Measurements from ENCODE around the gene RASL11B. TPM values are rescaled to one million over a fixed set of nuclear protein-coding genes. Genes with fewer than 3 reads are reported as not detected.

RASL11B gene
- total and polyA plus RNA-seq, 9 of the 15 experiments (the other 6 are each of a cell fraction or from before 2014, with no cell fraction given): 0.24 to 1.5 (median 0.53) TPM

DNA sequence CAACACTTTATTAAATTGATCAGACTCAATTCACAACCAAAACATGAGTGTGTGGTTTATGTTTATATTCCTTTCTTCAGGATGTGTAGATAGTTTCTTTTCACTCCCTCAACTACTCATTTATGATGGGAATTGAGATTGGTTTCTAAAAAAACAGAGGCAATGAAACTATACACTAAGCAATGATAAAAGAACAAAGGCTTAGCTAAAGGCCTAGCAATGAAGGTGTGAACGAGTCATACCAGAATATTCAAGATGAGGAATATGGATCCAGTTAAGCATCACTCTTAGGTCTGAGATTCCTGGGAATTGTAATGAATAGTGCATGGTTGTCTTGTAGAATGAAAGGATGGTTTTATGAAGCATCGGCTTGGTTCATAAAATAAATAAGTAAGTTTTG, 17.5 kb upstream of the RASL11B start:
- Histone ChIP-seq H3K9me3 (replicated peaks; ENCODE audit: control insufficient read depth, insufficient read depth, low read depth, low read length) (no peaks in the 10 kb centered on the region), H3K36me3 (ENCODE audit: control insufficient read depth, insufficient read depth, low read length) (no peaks in the 10 kb centered on the region), H2AFZ (ENCODE audit: low read depth, low read length) (no peak overlapping the region), H3K9ac (ENCODE audit: insufficient read depth in 1 of 2, low read depth in 2 of 2, low read length in 2 of 2) (no peak overlapping the region), H3K4me1 (replicated peaks in 1 of 2; ENCODE audit: control insufficient read depth in 2 of 2, insufficient read depth in 2 of 2, low read length in 2 of 2) (no peaks in the 10 kb centered on the region; a peak in 1 of 5 replicates), H4K20me1 (replicated peaks; ENCODE audit: control insufficient read depth, insufficient read depth, low read length) (no peaks in the 10 kb centered on the region), H3K9me1 (ENCODE audit: control insufficient read depth, insufficient read depth, low read length) (no peaks in the 10 kb centered on the region), H3K4me2 (ENCODE audit: insufficient read depth, low read length) (no peak overlapping the region), H3K79me2 (ENCODE audit: control insufficient read depth, insufficient read depth, low read length) (no peaks in the 10 kb centered on the region), H3K27ac (ENCODE audit: extremely low read depth, low read depth, low read length) (no peak overlapping the region), H3K27me3 (ENCODE audit: control insufficient read depth in 2 of 2, insufficient read depth in 2 of 2, low read length in 2 of 2) (peaks cover 4 to 28% of the 10 kb centered on the region in 2 experiments; a peak in 3 of 5 replicates), H3K4me3 (no peak overlapping the region)
- CTCF ChIA-PET (ENCODE audit: low intra/inter-chr PET ratio): no interaction called here
- ATAC-seq (no peak), DNase-seq (ENCODE audit: extremely low read depth in 1 of 4, low spot score in 3 of 4) (no peak), FAIRE-seq (no peak)
- POLR2A ChIA-PET: interaction anchor here (1.2 kb wide), 1 partner anchor 10 kb away, joined by 4 read pairs; no protein-coding TSS in a partner anchor
- intact Hi-C loops (cut with micrococcal nuclease): no loop called here
- 8% methylated on average over 2 of the region's 2 CpGs for WGBS (ENCODE audit: insufficient coverage, low coverage, missing lambda C conversion rate)
- TF ChIP-seq CHCHD3 (CRISPR knock-in tag; IDR thresholded peaks at IDR 0.05) (no peak), ZNF584 (CRISPR knock-in tag; IDR thresholded peaks at IDR 0.05; ENCODE audit: low read depth) (no peak), NFXL1 (CRISPR knock-in tag; IDR thresholded peaks at IDR 0.05) (no peak), NFIX (CRISPR knock-in tag; IDR thresholded peaks at IDR 0.05; ENCODE audit: low read depth) (no peak)
- TF ChIP-seq, protein P1, sequence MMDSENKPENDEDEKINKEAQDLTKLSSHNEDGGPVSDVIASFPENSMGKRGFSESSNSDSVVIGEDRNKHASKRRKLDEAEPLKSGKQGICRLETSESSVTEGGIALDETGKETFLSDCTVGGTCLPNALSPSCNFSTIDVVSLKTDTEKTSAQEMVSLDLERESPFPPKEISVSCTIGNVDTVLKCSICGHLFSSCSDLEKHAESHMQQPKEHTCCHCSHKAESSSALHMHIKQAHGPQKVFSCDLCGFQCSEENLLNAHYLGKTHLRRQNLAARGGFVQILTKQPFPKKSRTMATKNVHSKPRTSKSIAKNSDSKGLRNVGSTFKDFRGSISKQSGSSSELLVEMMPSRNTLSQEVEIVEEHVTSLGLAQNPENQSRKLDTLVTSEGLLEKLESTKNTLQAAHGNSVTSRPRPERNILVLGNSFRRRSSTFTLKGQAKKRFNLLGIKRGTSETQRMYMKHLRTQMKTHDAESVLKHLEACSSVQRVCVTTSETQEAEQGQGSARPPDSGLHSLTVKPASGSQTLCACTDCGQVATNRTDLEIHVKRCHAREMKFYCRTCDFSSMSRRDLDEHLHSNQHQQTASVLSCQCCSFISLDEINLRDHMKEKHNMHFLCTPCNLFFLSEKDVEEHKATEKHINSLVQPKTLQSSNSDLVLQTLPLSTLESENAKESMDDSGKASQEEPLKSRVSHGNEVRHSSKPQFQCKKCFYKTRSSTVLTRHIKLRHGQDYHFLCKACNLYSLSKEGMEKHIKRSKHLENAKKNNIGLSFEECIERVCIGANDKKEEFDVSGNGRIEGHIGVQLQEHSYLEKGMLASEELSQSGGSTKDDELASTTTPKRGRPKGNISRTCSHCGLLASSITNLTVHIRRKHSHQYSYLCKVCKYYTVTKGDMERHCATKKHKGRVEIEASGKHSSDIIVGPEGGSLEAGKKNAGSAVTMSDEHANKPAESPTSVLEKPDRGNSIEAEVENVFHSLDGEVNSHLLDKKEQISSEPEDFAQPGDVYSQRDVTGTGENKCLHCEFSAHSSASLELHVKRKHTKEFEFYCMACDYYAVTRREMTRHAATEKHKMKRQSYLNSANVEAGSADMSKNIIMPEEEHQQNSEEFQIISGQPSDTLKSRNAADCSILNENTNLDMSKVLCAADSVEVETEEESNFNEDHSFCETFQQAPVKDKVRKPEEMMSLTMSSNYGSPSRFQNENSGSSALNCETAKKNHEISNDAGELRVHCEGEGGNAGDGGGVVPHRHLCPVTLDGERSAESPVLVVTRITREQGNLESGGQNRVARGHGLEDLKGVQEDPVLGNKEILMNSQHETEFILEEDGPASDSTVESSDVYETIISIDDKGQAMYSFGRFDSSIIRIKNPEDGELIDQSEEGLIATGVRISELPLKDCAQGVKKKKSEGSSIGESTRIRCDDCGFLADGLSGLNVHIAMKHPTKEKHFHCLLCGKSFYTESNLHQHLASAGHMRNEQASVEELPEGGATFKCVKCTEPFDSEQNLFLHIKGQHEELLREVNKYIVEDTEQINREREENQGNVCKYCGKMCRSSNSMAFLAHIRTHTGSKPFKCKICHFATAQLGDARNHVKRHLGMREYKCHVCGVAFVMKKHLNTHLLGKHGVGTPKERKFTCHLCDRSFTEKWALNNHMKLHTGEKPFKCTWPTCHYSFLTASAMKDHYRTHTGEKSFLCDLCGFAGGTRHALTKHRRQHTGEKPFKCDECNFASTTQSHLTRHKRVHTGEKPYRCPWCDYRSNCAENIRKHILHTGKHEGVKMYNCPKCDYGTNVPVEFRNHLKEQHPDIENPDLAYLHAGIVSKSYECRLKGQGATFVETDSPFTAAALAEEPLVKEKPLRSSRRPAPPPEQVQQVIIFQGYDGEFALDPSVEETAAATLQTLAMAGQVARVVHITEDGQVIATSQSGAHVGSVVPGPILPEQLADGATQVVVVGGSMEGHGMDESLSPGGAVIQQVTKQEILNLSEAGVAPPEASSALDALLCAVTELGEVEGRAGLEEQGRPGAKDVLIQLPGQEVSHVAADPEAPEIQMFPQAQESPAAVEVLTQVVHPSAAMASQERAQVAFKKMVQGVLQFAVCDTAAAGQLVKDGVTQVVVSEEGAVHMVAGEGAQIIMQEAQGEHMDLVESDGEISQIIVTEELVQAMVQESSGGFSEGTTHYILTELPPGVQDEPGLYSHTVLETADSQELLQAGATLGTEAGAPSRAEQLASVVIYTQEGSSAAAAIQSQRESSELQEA (IDR thresholded peaks at IDR 0.05; ENCODE audit: low read depth): no peak
- TF ChIP-seq, protein P2, sequence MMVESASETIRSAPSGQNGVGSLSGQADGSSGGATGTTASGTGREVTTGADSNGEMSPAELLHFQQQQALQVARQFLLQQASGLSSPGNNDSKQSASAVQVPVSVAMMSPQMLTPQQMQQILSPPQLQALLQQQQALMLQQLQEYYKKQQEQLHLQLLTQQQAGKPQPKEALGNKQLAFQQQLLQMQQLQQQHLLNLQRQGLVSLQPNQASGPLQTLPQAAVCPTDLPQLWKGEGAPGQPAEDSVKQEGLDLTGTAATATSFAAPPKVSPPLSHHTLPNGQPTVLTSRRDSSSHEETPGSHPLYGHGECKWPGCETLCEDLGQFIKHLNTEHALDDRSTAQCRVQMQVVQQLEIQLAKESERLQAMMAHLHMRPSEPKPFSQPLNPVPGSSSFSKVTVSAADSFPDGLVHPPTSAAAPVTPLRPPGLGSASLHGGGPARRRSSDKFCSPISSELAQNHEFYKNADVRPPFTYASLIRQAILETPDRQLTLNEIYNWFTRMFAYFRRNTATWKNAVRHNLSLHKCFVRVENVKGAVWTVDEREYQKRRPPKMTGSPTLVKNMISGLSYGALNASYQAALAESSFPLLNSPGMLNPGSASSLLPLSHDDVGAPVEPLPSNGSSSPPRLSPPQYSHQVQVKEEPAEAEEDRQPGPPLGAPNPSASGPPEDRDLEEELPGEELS (CRISPR knock-in tag; IDR thresholded peaks at IDR 0.05; ENCODE audit: borderline replicate concordance): no peak
- no TSS peak for BruUV-seq (replicated peaks)
- in situ Hi-C loops (cut with MboI): no loop called here

Data from K562 (cell line).